Small intestine (tissue), 7 donors: Measurements from ENCODE around the gene LPGAT1. TPM values are rescaled to one million over a fixed set of nuclear protein-coding genes. Genes with fewer than 3 reads are reported as not detected.

Experiments
- DNase-seq, 2 donors: peaks; one replicate each; pipeline versions ENCODE4 v3.0.0 to v3.0.0-alpha.2; 2013
- FAIRE-seq: peaks from 2 replicates; lab custom pipeline; 2012; peaks lifted over from hg19 to GRCh38; lab: Jason Lieb, UNC
- H3K27ac ChIP-seq, 3 donors: one replicate each; pipeline ENCODE4 v1.5.1; 2013; ENCODE audit warnings: low read length in 2 of 3, mild to moderate bottlenecking in 2 of 3, control low read depth in 1 of 3, inconsistent platforms in 1 of 3, low read depth in 1 of 3, moderate library complexity in 1 of 3
- H3K27me3 ChIP-seq, 3 donors: one replicate each; pipeline ENCODE4 v1.6.1; 2013; ENCODE audit warnings: low read length in 3 of 3, inconsistent platforms in 1 of 3; ENCODE audit not compliant: control insufficient read depth in 3 of 3, insufficient read depth in 3 of 3
- H3K36me3 ChIP-seq, 3 donors: one replicate each; pipeline ENCODE4 v1.6.1; 2013; ENCODE audit warnings: low read length in 3 of 3, inconsistent platforms in 1 of 3, low read depth in 1 of 3, mild to moderate bottlenecking in 1 of 3, moderate library complexity in 1 of 3; ENCODE audit not compliant: control insufficient read depth in 3 of 3, insufficient read depth in 2 of 3
- H3K4me1 ChIP-seq, 3 donors: one replicate each; pipeline ENCODE4 v1.6.1; 2013; ENCODE audit warnings: low read length in 2 of 3, inconsistent platforms in 1 of 3, low read depth in 1 of 3, mild to moderate bottlenecking in 1 of 3, moderate library complexity in 1 of 3; ENCODE audit not compliant: control insufficient read depth in 3 of 3, insufficient read depth in 2 of 3
- H3K4me3 ChIP-seq, 3 donors: one replicate each; pipeline ENCODE4 v1.5.1; 2013; ENCODE audit warnings: low read length in 3 of 3, control low read depth in 1 of 3, inconsistent platforms in 1 of 3, low read depth in 1 of 3, mild to moderate bottlenecking in 1 of 3, moderate library complexity in 1 of 3
- H3K9me3 ChIP-seq, 2 donors: one replicate each; pipeline ENCODE4 v1.6.1; 2013; ENCODE audit warnings: low read depth in 1 of 2, low read length in 1 of 2; ENCODE audit not compliant: control insufficient read depth in 2 of 2, insufficient read depth in 1 of 2
- WGBS, 3 donors: extraction: QIAGEN DNeasy Blood & Tissue Kit; methylation state at CpG; one replicate each; pipeline ENCODE4 v1.1.7; 2013; 5-methylcytosine and 5-hydroxymethylcytosine counted together
- polyA plus RNA-seq, 4 donors: library from polyadenylated mRNA; stranded (reverse) in 3 of 4; unstranded in 1 of 4; fragments of 200-250 nt in 3 of 4; fragments of 120-200 nt in 1 of 4; gene quantifications; one replicate each; pipeline versions ENCODE4 v1.2.1 to v1.2.3, GENCODE V29; 2013
- donor health status: healthy with polysubstance abuse.
- donor health status: control.
- donor health status: control.
- donor health status: Bipolar disorder and iron deficiency.
- donor health status: healthy.

LPGAT1 gene
- polyA plus RNA-seq, 4 donors = 13.4 to 159 (median 23.1) TPM

GRCh38 chr1:211804915-211805314 is 25.6 kb downstream of the LPGAT1 start:
- Histone ChIP-seq H3K4me3 (no peak overlapping the region), H3K4me1 (no peaks in the 10 kb centered on the region), H3K36me3 (peaks cover 0 to 25% (median 4%) of the 10 kb centered on the region in 3 donors), H3K27me3 (no peaks in the 10 kb centered on the region), H3K27ac (no peak overlapping the region), H3K9me3 (peaks cover 0 to 10% of the 10 kb centered on the region in 2 donors)
- DNase-seq (no peak), FAIRE-seq (no peak)
- WGBS, 3 donors = 70 to 76% (median 72%) methylated on average over 2 of the region's 2 CpGs

GRCh38 chr1:211800925-211801607 is 29.5 kb downstream of the LPGAT1 start:
- Histone ChIP-seq H3K27ac (no peak overlapping the region), H3K36me3 (peaks cover 0 to 30% (median 4%) of the 10 kb centered on the region in 3 donors), H3K9me3 (peaks cover 0 to 10% of the 10 kb centered on the region in 2 donors), H3K4me3 (no peak overlapping the region), H3K27me3 (no peaks in the 10 kb centered on the region), H3K4me1 (no peaks in the 10 kb centered on the region)
- 97 to 99% (median 97%) methylated on average over 3 of the region's 3 CpGs for WGBS, 3 donors
- FAIRE-seq (no peak), DNase-seq (no peak)

- DNase-seq = no peak
- Histone ChIP-seq H3K27me3 (no peaks in the 10 kb centered on the region), H3K27ac (no peak overlapping the region), H3K4me3 (no peak overlapping the region), H3K4me1 (no peaks in the 10 kb centered on the region), H3K9me3 (peaks cover 0 to 7% of the 10 kb centered on the region in 2 donors), H3K36me3 (peaks cover 0 to 29% (median 4%) of the 10 kb centered on the region in 3 donors)
- 67 to 76% (median 74%) methylated on average over 2 of the region's 2 CpGs for WGBS, 3 donors
- no peak for FAIRE-seq
These were observed 32.6 kb downstream of the LPGAT1 start for GRCh38 chr1:211797994-211798393.

GRCh38 chr1:211791979-211792378 is 38.6 kb downstream of the LPGAT1 start:
- Histone ChIP-seq H3K27me3 (no peaks in the 10 kb centered on the region), H3K36me3 (peaks cover 0 to 34% (median 7%) of the 10 kb centered on the region in 3 donors), H3K4me1 (no peaks in the 10 kb centered on the region), H3K27ac (no peak overlapping the region), H3K9me3 (no peaks in the 10 kb centered on the region), H3K4me3 (no peak overlapping the region)
- WGBS, 3 donors = 93 to 99% (median 98%) methylated on average over 2 of the region's 2 CpGs
- DNase-seq (no peak), FAIRE-seq (no peak)

- FAIRE-seq (no peak), DNase-seq (no peak)
- Histone ChIP-seq H3K36me3 (peaks cover 0 to 31% (median 7%) of the 10 kb centered on the region in 3 donors), H3K27ac (no peak overlapping the region), H3K4me3 (no peak overlapping the region), H3K27me3 (no peaks in the 10 kb centered on the region), H3K4me1 (no peaks in the 10 kb centered on the region), H3K9me3 (no peaks in the 10 kb centered on the region)
- 72 to 84% (median 80%) methylated on average over 11 of the region's 11 CpGs for WGBS, 3 donors
These were observed 40.7 kb downstream of the LPGAT1 start for GRCh38 chr1:211789641-211790464.

- Histone ChIP-seq H3K27me3 (no peaks in the 10 kb centered on the region), H3K36me3 (peaks cover 0 to 30% (median 4%) of the 10 kb centered on the region in 3 donors), H3K9me3 (no peaks in the 10 kb centered on the region), H3K27ac (no peak overlapping the region), H3K4me3 (no peak overlapping the region), H3K4me1 (peaks cover 0 to 5% (median 0%) of the 10 kb centered on the region in 3 donors)
- no peak for FAIRE-seq
- DNase-seq = peak in 1 of 2 donors; percentile 8
- 72 to 86% (median 79%) methylated on average over 4 of the region's 4 CpGs for WGBS, 3 donors
These were observed 41.9 kb downstream of the LPGAT1 start for GRCh38 chr1:211788626-211789025.

- peak; percentile 91 to 92 for DNase-seq
- peaks cover 0 to 7% (median 0%) of the 10 kb centered on the region in 3 donors for H3K4me1 ChIP-seq
- peak overlapping the region in 1 of 3 donors; percentile 40 for H3K27ac ChIP-seq
- no peaks in the 10 kb centered on the region for H3K27me3 ChIP-seq
- peaks cover 0 to 22% (median 7%) of the 10 kb centered on the region in 3 donors for H3K36me3 ChIP-seq
- WGBS, 3 donors = 4 to 36% (median 5%) methylated on average over 1 of the region's 1 CpG
- FAIRE-seq = no peak
- no peak overlapping the region for H3K4me3 ChIP-seq
- no peaks in the 10 kb centered on the region for H3K9me3 ChIP-seq
These were observed 46.7 kb downstream of the LPGAT1 start for GRCh38 chr1:211783897-211784296.

- Histone ChIP-seq H3K27ac (peak overlapping the region in 1 of 3 donors; percentile 3), H3K4me1 (peaks cover 0 to 7% (median 0%) of the 10 kb centered on the region in 3 donors), H3K27me3 (no peaks in the 10 kb centered on the region), H3K4me3 (no peak overlapping the region), H3K9me3 (no peaks in the 10 kb centered on the region), H3K36me3 (peaks cover 0 to 22% (median 7%) of the 10 kb centered on the region in 3 donors)
- WGBS, 3 donors = 71 to 87% (median 84%) methylated on average over 4 of the region's 4 CpGs
- DNase-seq (no peak), FAIRE-seq (no peak)
These were observed 47.3 kb downstream of the LPGAT1 start for GRCh38 chr1:211783266-211783665.
